Measurements from ENCODE around the gene SPON1. TPM values are rescaled to one million over a fixed set of nuclear protein-coding genes. Genes with fewer than 3 reads are reported as not detected.
"Not testable (repeated sequence)": the region's sequence is repeated elsewhere in the genome, so short reads cannot be mapped to it uniquely, and the experiment has no call there.

The SPON1 gene
- total and polyA plus RNA-seq, 2 experiments from 2014 or later, result 2.9 to 6.4 TPM

GRCh38 chr11:13984616-13985450 is 22.3 kb downstream of the SPON1 start:
- DNase-seq (ENCODE audit: low spot score) (no peak), ATAC-seq (no peak)
- no peaks in the 10 kb centered on the region for H3K36me3 Mint-ChIP-seq (ENCODE audit: low read depth)
- Histone ChIP-seq H4K20me1 (replicated peaks; ENCODE audit: insufficient read depth) (no peaks in the 10 kb centered on the region; the same call in 1 of the 2 replicates), H3K36me3 (ENCODE audit: insufficient read depth) (no peaks in the 10 kb centered on the region), H3K4me2 (no peak overlapping the region), H3K9me2 (ENCODE audit: insufficient read depth) (no peaks in the 10 kb centered on the region), H3F3A (replicated peaks; ENCODE audit: low read depth) (no peaks in the 10 kb centered on the region), H3K27ac (ENCODE audit: low read depth) (no peak overlapping the region), H3K4me1 (ENCODE audit: insufficient read depth) (no peaks in the 10 kb centered on the region), H2AFZ (no peak overlapping the region), H3K79me2 (replicated peaks; ENCODE audit: insufficient read depth) (no peaks in the 10 kb centered on the region), H3K27me3 (ENCODE audit: insufficient read depth) (no peaks in the 10 kb centered on the region), H3K4me3 (no peak overlapping the region)
- H3K27me3 Mint-ChIP-seq (ENCODE audit: insufficient read depth, low read depth, poor library complexity), result no peaks in the 10 kb centered on the region
- H3K4me1 Mint-ChIP-seq, result no peaks in the 10 kb centered on the region
- peaks cover 5% of the 10 kb centered on the region; the same call in 1 of the 3 replicates for H3K9me3 Mint-ChIP-seq
- no peak overlapping the region for H3K27ac Mint-ChIP-seq
- no peak for TF ChIP-seq NANOG (IDR thresholded peaks at IDR 0.05; ENCODE audit: borderline replicate concordance)
- no peak for TF ChIP-seq JUNB (IDR thresholded peaks at IDR 0.05; ENCODE audit: unreplicated experiment)
- no peak for TF ChIP-seq EZH2 (IDR thresholded peaks at IDR 0.05; ENCODE audit: low read depth, unreplicated experiment)
- no peak for TF ChIP-seq CREB1 (CRISPR knock-in tag; IDR thresholded peaks at IDR 0.05; ENCODE audit: low read depth)
- no peak for TF ChIP-seq ETS1 (IDR thresholded peaks at IDR 0.05)
- TF ChIP-seq ZNF114 (CRISPR knock-in tag; IDR thresholded peaks at IDR 0.05), result no peak
- TF ChIP-seq POLR2AphosphoS5 (IDR thresholded peaks at IDR 0.05; ENCODE audit: low read depth), result no peak
- no peak for TF ChIP-seq ZNF462 (CRISPR knock-in tag; IDR thresholded peaks at IDR 0.05)
- no peak overlapping the region for H3K4me3 Mint-ChIP-seq

- not testable (repeated sequence) for H3K4me2 ChIP-seq; H3F3A ChIP-seq (replicated peaks; ENCODE audit: low read depth); H3K4me1 Mint-ChIP-seq; H3K27ac Mint-ChIP-seq; ATAC-seq; H3K9me2 ChIP-seq (ENCODE audit: insufficient read depth); H3K36me3 ChIP-seq (ENCODE audit: insufficient read depth); H3K4me3 ChIP-seq; H3K36me3 Mint-ChIP-seq (ENCODE audit: low read depth); H3K9me3 Mint-ChIP-seq; H3K4me1 ChIP-seq (ENCODE audit: insufficient read depth); H4K20me1 ChIP-seq (replicated peaks; ENCODE audit: insufficient read depth); H2AFZ ChIP-seq; H3K27me3 Mint-ChIP-seq (ENCODE audit: insufficient read depth, low read depth, poor library complexity); DNase-seq (ENCODE audit: low spot score); H3K27ac ChIP-seq (ENCODE audit: low read depth); H3K27me3 ChIP-seq (ENCODE audit: insufficient read depth); H3K4me3 Mint-ChIP-seq; H3K79me2 ChIP-seq (replicated peaks; ENCODE audit: insufficient read depth)
Measured at GRCh38 chr11:13986695-13987094, 24.2 kb downstream of the SPON1 start.

GRCh38 chr11:13992158-13992856 is 29.8 kb downstream of the SPON1 start:
- not testable (repeated sequence) for H2AFZ ChIP-seq; H3K27me3 ChIP-seq (ENCODE audit: insufficient read depth); H3F3A ChIP-seq (replicated peaks; ENCODE audit: low read depth); H3K4me1 ChIP-seq (ENCODE audit: insufficient read depth); H3K27ac Mint-ChIP-seq; H3K36me3 ChIP-seq (ENCODE audit: insufficient read depth); DNase-seq (ENCODE audit: low spot score); H3K4me3 ChIP-seq; H3K36me3 Mint-ChIP-seq (ENCODE audit: low read depth); H3K27ac ChIP-seq (ENCODE audit: low read depth); H3K27me3 Mint-ChIP-seq (ENCODE audit: insufficient read depth, low read depth, poor library complexity); H3K9me2 ChIP-seq (ENCODE audit: insufficient read depth); H3K4me2 ChIP-seq; ATAC-seq; H3K4me3 Mint-ChIP-seq; H3K9me3 Mint-ChIP-seq; H3K79me2 ChIP-seq (replicated peaks; ENCODE audit: insufficient read depth); H4K20me1 ChIP-seq (replicated peaks; ENCODE audit: insufficient read depth); H3K4me1 Mint-ChIP-seq
